H1 (cell line): ENCODE results near the gene LGI4.

ENCODE experiments used
- ATF3 ChIP-seq: IDR thresholded peaks from 2 replicates; pipeline ENCODE4 v1.6.1; 2011; ENCODE audit warnings: low read depth, mild to moderate bottlenecking, low read length; ENCODE audit not compliant: insufficient read depth
- CEBPB ChIP-seq: IDR thresholded peaks from 2 replicates; pipeline ENCODE4 v1.6.1; 2012; ENCODE audit warnings: low read depth, low read length
- CTCF ChIP-seq, 3 experiments: IDR thresholded peaks; 1 replicate in 2 of 3; 2 replicates in 1 of 3; pipeline versions ENCODE4 v1.5.1 to v1.6.1; 2011; ENCODE audit warnings: low read length in 3 of 3, mild to moderate bottlenecking in 3 of 3, inconsistent platforms in 2 of 3, low read depth in 1 of 3, moderate library complexity in 1 of 3; ENCODE audit not compliant: insufficient read depth in 1 of 3; ENCODE audit errors: control extremely low read depth in 1 of 3
- EGR1 ChIP-seq: IDR thresholded peaks from 2 replicates; pipeline ENCODE4 v1.6.1; 2011; ENCODE audit warnings: low read depth, low read length, borderline replicate concordance
- EZH2 ChIP-seq: fragments of 200-600 bp; sonication (generic); IDR thresholded peaks from 2 replicates; pipeline ENCODE4 v1.7.1; 2012; ENCODE audit warnings: low read depth, mild to moderate bottlenecking, moderate library complexity, low read length, inconsistent platforms; ENCODE audit not compliant: severe bottlenecking
- GABPA ChIP-seq: IDR thresholded peaks from 2 replicates; pipeline ENCODE4 v1.6.1; 2011; ENCODE audit warnings: mild to moderate bottlenecking, low read length, moderate library complexity, borderline replicate concordance; ENCODE audit not compliant: insufficient read depth
- JUN ChIP-seq: IDR thresholded peaks from 2 replicates; pipeline ENCODE4 v1.6.1; 2011; ENCODE audit warnings: low read depth, mild to moderate bottlenecking, improper control_type of control experiment, low read length
- RAD21 ChIP-seq, 2 experiments: IDR thresholded peaks in 1 of 2; conservative IDR thresholded peaks in 1 of 2; 2 replicates each; pipeline ENCODE4 v1.6.1; 2011; ENCODE audit warnings: low read depth in 2 of 2, low read length in 2 of 2, improper control_type of control experiment in 1 of 2, inconsistent platforms in 1 of 2, mild to moderate bottlenecking in 1 of 2, moderate library complexity in 1 of 2
- SAP30 ChIP-seq: fragments of 300-600 bp; sonication (generic); IDR thresholded peaks from 2 replicates; pipeline ENCODE4 v1.7.1; 2012; ENCODE audit warnings: low read length, moderate library complexity, mild to moderate bottlenecking, inconsistent platforms; ENCODE audit not compliant: insufficient read depth, insufficient replicate concordance
- TAF1 ChIP-seq: IDR thresholded peaks from 2 replicates; pipeline ENCODE4 v1.6.1; 2011; ENCODE audit warnings: mild to moderate bottlenecking, low read depth, low read length
- YY1 ChIP-seq: IDR thresholded peaks from 2 replicates; pipeline ENCODE4 v1.6.1; 2011; ENCODE audit warnings: low read depth, mild to moderate bottlenecking, low read length
- ZNF274 ChIP-seq: IDR thresholded peaks from 2 replicates; pipeline ENCODE4 v1.7.0; 2012; ENCODE audit warnings: low read length, borderline replicate concordance; ENCODE audit errors: extremely low read depth

GRCh38 chr19:35093941-35094647 is 40.8 kb downstream of the LGI4 start:
- TF ChIP-seq GABPA (no peak), CTCF (IDR thresholded peaks at IDR 0.05; ENCODE audit: control extremely low read depth in 1 of 3, insufficient read depth in 1 of 3, low read depth in 1 of 3, low read length in 3 of 3) (no peak), RAD21 (IDR thresholded peaks at IDR 0.05 in 1 of 2, conservative IDR thresholded peaks at IDR 0.05 in 1 of 2; ENCODE audit: low read depth in 2 of 2, low read length in 2 of 2) (no peak), YY1 (no peak), TAF1 (no peak), ATF3 (no peak), EZH2 (no peak), ZNF274 (no peak), JUN (no peak), EGR1 (no peak), CEBPB (no peak), SAP30 (no peak)
